ENCODE measurements around the gene NAA25. TPM values are rescaled to one million over a fixed set of nuclear protein-coding genes. Genes with fewer than 3 reads are reported as not detected.
"Not testable (repeated sequence)": the region's sequence is repeated elsewhere in the genome, so short reads cannot be mapped to it uniquely, and the experiment has no call there.

NAA25 gene
- polyA plus RNA-seq, 4 donors: 18.7 to 23.8 (median 22.9) TPM

DNA sequence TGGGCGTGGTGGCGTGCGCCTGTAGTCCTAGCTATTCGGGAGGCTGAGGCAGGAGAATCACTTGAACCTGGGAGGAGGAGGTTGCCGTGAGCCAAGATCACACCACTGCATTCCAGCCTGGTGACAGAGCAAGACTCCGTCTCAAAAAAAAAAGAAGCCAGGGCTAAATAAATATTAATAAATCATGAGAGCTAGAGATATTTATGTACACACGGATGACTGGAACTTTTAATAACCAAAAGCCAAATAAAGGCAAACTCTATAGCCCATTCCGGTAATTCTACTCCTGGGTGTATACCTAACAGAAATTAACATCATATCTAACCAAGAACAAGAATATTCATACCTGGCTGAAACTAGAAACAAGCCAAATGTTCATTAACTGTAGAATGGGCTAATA is 9.1 kb upstream of the NAA25 start:
- no peak for DNase-seq (ENCODE audit: low read depth in 4 of 4, low spot score in 3 of 4)

DNA sequence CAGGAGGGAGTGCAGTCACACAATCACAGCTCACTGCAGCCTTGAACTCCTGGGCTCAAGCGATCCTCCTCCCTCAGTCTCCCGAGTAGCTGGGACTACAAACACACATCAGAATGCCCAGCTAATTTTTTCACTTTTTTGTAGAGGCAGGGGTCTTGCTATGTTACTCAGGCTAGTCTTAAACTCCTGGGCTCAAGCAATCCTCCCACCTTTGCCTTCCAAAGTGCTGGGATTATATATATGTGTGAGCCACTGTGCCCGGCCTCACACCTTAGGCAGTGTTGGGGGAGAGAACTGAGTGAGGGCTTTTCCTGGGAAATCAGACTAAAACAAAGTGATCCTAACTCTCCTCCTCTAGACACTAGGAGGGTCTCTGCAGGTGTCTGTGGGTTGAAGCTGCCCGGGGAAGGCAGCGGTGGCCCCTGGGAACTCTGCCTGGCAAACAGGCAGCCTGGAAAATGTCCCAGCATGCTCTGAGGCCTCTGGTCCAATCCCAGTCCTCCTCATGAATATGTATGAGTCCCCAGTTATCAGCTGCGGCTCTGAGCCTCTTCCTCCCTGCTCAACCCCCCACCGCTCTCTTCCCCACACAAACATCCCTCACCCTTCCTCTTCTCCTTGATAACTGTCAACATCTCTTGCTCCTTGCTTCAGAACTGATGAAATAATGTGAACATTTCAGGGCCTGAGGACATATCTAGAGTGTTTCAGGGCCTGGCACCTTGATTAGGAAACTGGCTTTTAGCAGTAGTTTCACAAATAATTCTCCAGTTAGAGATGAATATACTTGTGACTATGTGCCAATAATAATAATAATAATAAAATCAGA is 7.9 kb upstream of the NAA25 start:
- DNase-seq (ENCODE audit: low read depth in 4 of 4, low spot score in 3 of 4): peak in 1 of 4 donors; percentile 31

GRCh38 chr12:112115259-112116045 is 6.9 kb upstream of the NAA25 start:
- no peak for DNase-seq (ENCODE audit: low read depth in 4 of 4, low spot score in 3 of 4)

- no peak for DNase-seq (ENCODE audit: low read depth in 4 of 4, low spot score in 3 of 4)
Measured at GRCh38 chr12:112112409-112113133, 4.0 kb upstream of the NAA25 start.

DNA sequence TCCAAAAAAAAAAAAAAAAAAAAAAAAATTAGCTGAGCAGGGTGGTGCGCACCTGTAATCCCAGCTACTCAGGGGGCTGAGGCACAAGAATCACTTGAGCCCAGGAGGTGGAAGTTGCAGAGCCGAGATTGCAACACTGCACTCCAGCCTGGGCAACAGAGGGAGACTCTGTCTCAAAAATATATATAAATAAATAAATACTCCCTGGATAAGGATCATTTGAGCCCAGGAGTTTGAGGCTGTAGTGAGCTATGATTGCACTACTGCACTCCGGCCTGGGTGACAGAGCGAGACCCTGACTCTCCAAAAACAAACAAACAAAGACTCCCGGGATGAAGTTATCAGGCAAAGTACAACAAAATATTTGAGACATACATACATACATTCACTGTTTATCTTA is 3.3 kb upstream of the NAA25 start:
- no peak for DNase-seq (ENCODE audit: low read depth in 4 of 4, low spot score in 3 of 4)

DNA sequence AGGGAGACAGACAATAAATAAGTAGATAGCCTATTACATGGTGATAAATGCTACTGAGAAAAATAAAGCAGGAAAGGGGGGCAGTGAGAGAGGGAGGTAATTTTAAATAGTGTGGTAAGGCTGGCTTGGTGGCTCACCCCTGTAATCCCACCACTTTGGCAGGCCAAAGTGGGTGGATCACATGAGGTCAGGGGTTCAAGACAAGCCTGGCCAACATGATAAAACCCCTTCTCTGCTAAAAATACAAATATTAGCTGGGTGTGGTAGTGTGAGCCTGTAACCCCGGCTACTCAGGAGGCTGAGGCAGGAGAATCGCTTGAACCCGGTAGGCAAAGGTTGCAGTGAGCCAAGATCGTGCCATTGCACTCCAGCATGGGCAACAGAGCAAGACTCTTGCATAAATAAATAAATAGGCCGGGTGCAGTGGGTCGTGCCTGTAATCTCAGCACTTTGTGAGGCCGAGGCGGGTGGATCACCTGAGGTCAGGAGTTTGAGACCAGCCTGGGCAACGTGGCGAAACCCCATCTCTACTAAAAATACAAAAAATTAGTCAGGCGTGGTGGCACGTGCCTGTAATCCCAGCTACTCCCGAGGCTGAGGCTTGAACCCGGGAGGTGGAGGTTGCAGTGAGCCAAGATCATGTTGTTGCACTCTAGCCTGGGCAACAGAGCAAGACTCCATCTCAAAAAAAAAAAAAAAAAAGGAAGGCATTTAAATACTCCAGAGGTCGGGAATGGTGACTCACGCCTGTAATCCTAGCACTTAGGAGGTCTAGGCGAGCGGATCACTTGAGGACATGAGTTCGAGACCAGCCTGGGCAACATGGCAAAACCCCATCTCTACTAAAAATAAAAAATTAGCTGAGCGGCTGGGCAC is 2.4 kb upstream of the NAA25 start:
- not testable (repeated sequence) for DNase-seq (ENCODE audit: low read depth in 4 of 4, low spot score in 3 of 4)

DNA sequence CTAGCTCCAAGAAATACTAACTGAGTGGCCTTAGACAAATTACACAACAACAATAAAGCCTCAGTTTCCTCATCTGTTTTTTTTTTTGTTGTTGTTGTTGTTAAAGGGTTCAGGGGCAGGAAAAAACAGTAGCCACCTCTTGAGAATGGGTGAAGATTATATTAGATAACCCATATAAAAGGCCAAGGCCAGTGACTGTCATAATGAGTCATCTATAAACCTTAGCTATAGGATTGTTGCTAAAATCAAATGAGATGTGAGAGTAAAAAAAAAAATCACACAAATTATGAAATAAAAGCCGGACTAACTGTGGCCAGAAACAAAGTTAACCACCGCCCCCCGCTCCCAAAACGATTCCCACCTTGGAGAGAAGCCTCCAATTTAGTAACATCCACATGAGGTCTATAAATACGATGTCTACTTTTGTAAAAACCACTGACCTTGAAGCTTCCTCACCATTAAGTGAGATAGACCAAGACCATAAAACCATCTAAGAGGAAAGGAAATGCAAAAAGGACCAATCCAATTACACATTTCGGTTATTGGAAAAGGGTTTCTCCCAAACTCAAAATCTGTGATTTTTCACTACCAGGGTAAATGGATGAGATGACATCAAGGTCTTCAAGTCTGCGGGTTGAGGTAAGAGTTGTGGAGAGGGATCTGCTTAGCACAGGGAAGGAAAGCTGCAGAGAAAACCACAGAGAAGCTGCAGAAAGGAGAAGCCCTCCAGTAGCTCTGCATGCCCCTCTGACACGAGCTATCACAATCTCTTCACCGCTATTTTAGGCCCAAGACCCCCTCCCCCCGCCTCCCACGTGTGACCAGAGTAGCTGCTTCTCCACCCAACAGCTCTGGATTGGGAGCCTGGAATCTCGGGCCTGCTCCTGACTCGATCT is 1.0 kb downstream of the NAA25 start:
- no peak for DNase-seq (ENCODE audit: low read depth in 4 of 4, low spot score in 3 of 4)

DNA sequence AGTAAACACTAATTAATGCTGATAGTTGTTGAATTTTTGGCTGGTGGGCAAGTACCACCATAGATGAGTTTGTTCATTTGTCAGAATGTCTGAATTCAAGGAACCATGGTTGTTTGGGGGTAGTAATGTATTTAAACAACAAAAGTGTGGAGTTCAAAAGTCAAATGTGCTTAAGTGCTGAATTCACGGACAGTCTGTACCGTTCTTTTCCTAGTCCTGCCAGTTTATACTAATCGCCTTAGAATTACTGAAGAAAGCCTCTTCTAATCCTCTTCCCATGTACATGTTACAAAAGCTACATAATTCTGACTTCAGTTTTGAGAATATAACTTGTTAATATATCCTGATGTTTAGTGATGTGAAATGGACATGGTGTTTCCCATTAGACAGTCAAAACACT is 2.7 kb downstream of the NAA25 start:
- DNase-seq (ENCODE audit: low read depth in 4 of 4, low spot score in 3 of 4): no peak

DNA sequence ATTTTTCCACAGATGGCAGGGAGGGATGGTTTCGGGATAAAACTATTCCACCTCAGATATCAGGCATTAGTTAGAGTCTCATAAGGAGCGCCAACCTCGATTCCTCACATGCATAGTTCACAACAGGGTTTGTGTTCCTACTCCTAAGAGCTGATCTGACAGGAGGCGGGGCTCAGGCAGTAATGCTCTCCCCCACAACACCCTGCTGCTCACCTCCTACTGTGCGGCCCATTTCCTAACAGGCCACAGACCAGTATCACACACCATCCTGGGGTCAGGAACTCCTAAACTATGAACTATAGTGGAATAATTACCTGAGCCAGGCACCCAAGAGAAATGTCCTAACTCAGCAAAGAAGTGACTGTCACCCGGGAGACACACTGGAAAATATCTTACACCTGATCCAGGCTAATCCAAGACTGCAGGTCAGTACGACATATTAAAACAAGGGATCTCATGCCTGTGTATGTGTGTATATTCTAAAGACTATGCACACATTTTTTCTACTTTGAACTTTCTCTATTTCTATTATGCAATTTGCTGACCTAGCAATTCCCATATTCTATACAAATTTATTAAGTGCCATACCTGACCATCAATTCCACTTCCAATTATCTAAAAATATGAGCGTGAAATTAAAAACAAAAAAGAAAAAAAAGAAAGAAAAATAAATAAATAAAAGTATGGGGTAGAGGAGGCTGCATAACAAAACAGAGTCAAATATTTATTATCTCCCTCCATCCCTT is 4.7 kb downstream of the NAA25 start:
- no peak for DNase-seq (ENCODE audit: low read depth in 4 of 4, low spot score in 3 of 4)

DNA sequence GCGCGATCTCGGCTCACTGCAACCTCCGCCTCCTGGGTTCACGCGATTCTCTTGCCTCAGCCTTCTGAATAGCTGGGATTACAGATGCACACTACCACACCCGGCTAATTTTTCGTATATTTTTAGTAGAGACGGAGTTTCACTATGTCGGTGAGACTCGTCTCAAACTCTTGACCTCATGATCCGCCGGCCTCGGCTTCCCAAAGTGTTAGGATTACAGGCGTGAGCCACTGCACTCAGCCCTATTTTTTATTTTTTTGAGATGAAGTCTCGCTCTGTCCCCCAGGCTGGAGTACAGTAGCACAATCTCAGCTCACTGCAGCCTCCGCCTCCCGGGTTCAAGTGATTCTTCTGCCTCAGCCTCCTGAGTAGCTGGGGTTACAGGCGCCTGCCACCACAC is 5.8 kb downstream of the NAA25 start:
- not testable (repeated sequence) for DNase-seq (ENCODE audit: low read depth in 4 of 4, low spot score in 3 of 4)

DNA sequence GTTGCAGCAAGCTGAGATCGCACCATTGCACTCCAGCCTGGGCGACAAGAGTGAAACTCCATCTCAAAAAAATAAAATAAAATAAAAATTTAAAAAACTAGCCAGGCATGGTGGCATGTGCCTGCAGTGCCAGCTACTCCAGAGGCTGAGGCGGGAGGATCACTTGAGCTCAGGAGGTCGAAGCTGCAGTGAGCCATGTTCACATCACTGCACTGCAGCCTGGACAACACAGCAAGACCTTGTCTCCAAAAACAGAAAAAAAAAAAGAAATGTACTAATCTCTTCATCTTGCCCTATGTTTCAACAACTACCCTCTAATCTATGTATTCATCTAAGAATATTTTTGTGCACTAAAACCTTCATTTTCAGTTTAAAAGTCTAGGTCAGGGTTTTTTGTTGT is 6.5 kb downstream of the NAA25 start:
- DNase-seq (ENCODE audit: low read depth in 4 of 4, low spot score in 3 of 4): no peak

GRCh38 chr12:112100500-112100899 is 8.1 kb downstream of the NAA25 start:
- DNase-seq (ENCODE audit: low read depth in 4 of 4, low spot score in 3 of 4): not testable (repeated sequence)

GRCh38 chr12:112097641-112098040 is 10.9 kb downstream of the NAA25 start:
- DNase-seq (ENCODE audit: low read depth in 4 of 4, low spot score in 3 of 4): no peak

DNA sequence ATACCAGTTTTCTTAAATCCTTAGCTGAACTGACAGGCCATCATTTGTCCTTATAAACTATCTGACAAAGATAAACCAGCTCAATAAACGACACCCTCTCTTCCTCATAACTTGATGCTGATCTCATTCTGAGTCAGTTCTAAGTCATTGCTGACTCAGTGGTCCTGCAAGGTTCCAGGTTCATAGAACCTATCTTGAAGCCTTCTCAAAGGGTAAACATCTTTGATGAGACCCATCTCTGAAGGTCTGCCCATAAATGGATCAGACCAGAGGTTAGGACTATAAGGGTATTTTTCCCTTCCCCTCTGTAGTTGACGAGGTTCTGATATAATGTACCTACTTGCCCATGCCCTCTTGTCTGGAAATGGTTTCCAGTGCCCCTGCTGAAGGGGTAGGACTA is 11.9 kb downstream of the NAA25 start:
- DNase-seq (ENCODE audit: low read depth in 4 of 4, low spot score in 3 of 4): no peak

- DNase-seq (ENCODE audit: low read depth in 4 of 4, low spot score in 3 of 4): no peak
Measured at GRCh38 chr12:112096070-112096469, 12.5 kb downstream of the NAA25 start.

GRCh38 chr12:112091563-112091962 is 17.0 kb downstream of the NAA25 start:
- no peak for DNase-seq (ENCODE audit: low read depth in 4 of 4, low spot score in 3 of 4)

- no peak for DNase-seq (ENCODE audit: low read depth in 4 of 4, low spot score in 3 of 4)
Measured at GRCh38 chr12:112087851-112088250, 20.7 kb downstream of the NAA25 start.

DNA sequence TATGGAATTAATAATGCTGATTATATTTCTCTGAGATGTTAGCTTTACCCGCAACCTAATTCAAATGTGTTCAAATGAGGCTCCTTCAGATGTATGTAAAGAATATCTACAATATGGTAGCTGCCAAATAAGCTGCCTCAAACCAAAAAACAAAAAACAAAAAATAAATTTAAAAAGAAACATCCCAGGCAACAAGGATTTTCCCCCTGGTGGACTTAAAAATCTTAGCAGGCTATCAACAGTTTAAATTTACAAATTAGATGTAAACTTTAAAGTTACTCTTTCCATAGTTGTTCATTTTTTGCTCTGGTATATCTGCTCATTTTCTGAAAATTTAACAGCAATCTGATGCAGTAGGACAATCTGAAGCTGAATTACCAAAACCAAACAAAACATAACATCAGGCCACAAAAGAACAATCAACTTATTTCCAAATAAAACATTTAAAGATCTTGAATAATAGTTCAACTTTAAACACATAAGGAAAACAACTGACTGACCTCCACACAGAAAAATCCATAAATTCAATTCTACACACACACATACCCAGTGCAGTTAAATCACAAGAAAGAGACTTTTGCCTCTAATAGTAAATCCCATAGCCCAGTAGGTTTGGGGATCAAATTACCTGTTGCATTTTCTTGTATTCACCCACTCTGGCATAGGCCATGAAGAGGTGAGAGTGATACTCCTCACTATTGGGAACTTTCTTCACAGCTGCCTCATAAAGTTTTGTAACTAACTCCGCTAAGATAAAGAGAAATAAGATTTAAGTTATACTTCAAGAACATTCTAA is 21.3 kb downstream of the NAA25 start:
- no peak for DNase-seq (ENCODE audit: low read depth in 4 of 4, low spot score in 3 of 4)
